Measurements from ENCODE around the gene HLA-DMB.

The HLA-DMB gene

DNA sequence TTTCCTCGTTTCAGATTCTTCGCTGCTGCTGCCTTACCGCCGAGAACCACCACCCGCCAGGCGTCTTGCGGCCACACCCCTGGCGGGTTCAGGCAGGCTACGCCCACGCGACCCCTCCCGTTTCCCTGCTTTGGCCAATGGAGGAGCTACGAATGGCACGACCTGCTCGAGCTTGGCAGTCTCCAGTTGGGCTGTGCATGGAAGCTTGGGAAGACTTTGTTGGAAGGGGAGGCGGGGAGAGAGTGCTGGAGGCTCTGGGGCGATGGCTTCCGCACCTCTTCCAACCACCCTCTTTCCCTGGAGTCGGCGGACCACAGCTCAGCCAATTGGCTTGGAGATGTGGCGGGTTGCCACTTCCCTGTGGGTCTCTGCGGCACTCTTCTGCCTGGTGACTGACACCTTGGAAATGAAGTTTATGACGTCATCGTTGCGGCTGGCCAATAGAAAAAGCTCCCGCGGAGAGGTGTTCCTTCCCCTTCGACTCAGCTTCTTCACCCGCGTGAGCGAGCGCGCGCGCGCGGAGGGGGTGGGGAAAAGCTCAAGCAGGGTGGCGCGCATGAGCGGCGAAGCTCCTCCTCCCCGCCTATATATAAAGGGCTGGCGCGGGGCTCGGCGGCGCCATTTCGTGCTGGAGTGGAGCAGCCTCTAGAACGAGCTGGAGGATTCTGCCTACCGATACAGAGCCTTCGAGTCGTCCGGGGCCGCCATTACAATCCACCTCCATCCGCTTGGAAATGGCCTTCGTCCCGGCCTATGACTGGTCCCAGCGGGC lies 30.9 kb upstream of the HLA-DMB start:
- DNase-seq (ENCODE audit: low spot score) = peak; percentile 100

GRCh38 chr6:32971242-32971580 lies 30.4 kb upstream of the HLA-DMB start:
- no peak for DNase-seq (ENCODE audit: low spot score)

GRCh38 chr6:32970413-32971241 lies 29.8 kb upstream of the HLA-DMB start:
- DNase-seq (ENCODE audit: low spot score) = peak; percentile 74

DNA sequence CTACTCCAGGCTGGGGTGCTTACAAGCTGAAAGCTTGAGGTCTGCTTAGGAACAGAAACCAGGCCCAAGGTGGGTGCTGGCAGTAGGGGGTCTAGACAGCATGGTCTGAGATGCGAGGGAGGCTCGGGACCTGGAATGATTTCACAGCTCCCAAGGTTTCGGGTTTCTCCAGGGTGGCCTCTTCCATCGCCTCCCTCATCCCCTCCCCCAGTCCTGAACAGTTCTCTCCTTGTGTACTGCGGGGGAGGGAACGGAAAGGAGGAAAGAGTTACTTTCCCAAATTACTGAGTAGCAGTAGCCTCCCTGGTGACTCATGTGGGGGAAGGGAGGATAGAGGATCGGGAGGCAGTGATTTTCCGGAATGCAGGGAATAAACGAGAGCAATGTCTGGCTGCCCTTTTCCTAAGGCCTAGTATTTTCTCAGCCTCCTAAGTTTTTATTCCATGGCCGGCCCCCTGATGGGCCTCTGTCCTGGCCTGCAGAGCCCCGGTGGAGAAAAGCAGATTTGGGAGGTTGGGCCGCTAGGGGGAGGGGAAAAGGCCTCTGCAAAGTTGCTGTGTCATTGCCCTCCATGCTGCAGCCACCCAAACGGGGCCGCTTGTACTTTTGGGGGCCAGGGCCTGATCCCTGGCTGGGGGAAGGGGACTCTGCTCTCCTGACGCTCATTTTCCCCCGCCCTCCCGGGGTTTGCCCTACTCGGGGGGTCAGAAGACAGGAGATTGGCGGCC lies 29.0 kb upstream of the HLA-DMB start:
- DNase-seq (ENCODE audit: low spot score) = peak; percentile 94

DNA sequence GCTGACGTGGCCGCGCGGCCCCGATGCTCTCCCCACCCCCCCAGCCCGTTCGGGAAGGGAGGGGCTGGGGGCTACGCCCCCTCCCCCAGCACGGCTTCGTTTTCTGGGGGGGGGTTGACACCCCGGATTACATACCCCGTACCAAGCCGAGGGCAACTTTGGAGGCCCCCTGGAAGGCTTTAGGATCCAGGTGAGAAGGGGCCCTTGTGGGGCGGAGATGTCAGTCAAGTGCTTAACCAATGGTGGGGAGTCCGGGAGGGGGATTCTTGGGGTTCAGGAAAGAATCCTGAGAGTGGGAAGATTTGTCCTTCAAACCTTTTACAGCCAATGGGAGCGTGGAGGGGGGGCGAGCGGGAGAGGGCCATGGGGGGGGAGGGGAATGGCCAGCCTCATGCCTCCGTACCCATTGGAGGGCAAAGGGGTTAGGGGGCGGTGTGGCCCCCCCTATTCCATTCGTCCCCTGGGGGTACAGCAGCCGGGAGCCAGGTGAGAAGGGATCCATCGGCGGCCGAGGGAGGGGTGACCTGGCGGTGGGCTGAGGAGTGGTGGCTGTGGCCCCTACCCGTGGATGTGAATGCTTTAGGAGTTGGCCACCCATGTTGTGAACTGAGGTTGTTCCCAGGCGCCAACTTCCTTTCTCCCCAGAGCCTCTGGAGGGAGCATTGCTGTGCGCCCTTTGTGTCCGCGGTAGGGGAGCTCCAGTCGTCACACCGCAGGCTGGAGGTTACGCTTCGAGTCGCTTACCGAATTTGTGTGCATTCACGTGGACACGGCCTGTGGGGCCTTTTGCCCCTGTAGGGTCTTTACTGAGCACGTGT lies 28.2 kb upstream of the HLA-DMB start:
- DNase-seq (ENCODE audit: low spot score) = peak; percentile 84

DNA sequence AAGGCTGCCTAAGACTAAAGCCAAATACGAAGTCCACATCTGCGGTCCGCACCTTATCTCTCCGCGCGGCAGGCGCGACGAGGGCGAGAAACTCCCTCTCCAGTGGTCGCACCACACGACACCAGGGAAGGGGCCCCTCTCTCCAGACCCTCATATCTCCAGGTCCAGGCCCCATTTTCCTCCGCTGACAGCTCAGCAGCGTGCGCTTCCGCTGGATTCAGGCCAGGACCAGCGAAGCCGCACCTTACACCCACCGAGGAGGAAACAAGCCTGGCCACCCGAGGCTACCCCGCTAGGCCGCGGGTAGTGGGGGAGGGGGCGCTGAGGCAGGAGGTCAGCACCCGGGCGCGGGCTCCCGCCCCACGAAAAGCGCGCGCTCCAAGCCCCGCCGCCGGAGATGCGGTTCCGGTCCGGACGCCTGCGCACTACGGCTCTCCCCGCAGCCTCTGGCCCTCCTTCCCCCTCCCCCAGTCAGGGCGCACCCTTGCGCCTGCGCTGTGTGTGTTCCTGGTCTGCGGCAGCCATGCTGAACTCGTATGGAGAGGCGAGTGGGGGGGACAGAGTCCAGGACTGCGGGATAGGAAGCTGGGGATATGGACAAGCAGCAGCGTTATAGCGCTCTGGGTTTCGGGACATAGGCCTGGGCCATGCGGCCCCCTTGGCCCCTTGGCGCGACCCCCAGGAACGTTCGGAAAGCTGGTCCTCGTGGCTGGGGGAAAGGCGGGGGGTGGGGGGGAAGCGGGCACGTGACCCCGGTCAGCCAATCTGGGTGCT lies 27.5 kb upstream of the HLA-DMB start, which contains the start of gene BRD2:
Gene BRD2, plus strand, starts transcription at position 502 of the 774 bp plus-strand sequence. CDS start 4,305 bp downstream, outside the sequence.
- peak; percentile 99 for DNase-seq (ENCODE audit: low spot score)

DNA sequence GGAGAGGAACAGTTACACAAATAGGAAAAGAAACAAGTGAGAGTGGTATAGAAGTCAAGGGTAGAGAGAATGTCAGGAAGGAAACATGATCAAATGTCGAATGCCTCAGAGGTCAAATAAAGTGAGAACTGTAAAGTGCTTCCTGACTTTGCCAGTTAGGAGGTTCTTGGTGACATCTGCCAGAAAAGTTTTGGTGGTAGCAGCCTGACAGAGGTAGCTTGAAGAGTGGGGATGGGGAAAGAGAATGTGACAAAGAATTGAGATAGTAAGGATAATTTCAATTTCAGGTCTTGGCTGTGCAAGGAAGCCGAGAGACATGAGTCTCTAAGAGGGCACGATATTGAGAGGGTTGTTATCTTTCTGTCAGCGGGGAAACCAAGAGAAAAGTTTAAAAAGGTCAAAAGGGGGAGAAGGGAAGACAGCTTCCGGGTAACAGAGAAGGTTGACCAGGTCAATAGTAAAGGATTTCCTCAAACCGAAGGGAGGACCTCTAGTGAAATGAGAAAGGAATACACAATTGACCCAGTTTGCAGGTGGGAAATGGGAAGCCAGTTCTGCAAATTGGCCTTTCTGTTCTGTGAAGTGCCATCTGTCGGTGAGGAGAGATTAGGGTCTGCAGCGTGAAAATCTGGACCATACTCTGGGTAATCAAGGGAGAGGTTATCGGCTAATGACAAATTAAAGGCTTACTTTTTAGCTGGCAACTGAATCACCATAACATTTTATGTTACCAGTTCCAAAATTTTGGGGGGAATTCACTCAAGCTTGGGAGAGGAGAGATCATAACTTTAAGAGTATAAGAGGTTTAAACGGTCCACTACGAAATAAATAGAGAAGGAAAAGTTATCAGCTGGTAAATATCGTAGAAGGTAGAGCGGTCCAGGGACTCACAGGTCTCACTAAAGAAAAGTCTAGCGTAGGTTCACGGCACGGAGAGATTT lies 26.6 kb upstream of the HLA-DMB start:
- peak; percentile 75 for DNase-seq (ENCODE audit: low spot score)

- no peak for DNase-seq (ENCODE audit: low spot score)
Measured at GRCh38 chr6:32964776-32965175, 23.9 kb upstream of the HLA-DMB start.

- DNase-seq (ENCODE audit: low spot score) = no peak
Measured at GRCh38 chr6:32963866-32964265, 23.0 kb upstream of the HLA-DMB start.

DNA sequence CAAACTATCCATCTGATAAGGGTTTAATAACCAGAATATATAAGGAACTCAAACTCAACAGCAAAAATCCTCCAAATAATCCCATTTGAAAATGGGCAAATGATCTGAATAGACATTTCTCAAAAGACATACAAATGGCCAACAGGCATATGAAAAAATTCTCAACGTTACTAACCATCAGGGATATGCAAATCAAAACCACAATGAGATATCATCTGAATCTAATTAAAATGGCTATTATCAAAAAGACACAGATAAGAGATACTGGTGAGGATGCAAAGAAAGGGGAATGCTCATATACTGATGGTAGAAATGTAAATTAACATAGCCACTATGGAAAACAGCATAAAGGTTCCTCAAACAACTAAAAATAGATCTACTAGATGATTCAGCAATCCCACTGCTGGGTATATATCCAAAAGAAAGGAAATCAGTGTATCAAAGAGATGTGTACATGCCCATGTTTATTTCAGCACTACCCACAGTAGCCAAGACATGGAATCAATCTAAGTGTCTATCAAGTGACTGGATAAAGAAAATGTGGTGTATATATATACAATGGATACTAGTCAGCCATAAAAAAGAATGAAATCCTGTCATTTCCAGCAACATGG lies 21.5 kb upstream of the HLA-DMB start:
- no peak for DNase-seq (ENCODE audit: low spot score)

GRCh38 chr6:32960563-32960962 lies 19.7 kb upstream of the HLA-DMB start:
- no peak for DNase-seq (ENCODE audit: low spot score)

- DNase-seq (ENCODE audit: low spot score) = no peak
Measured at GRCh38 chr6:32956176-32956575, 15.3 kb upstream of the HLA-DMB start.

- peak; percentile 63 for DNase-seq (ENCODE audit: low spot score)
Measured at GRCh38 chr6:32954986-32955802, 14.4 kb upstream of the HLA-DMB start.

DNA sequence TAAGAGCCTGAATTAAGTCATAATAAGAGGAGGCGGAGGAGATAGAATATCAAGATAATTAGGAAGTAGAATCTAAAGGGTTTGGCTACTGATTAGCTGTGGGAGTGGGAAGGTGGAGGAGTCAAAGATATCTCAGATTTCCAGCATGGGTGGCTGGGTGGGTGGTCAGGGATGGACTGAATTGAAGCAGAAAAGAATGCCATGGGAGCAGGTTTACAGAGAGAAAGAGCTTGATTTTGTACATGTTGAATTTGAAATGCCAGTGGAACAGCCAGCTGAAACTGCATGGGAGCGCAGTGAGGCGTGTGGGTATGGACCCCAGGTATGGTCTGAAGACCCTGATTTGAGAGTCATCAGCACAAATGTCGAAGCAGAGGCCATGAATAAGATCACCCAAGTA lies 13.4 kb upstream of the HLA-DMB start:
- DNase-seq (ENCODE audit: low spot score) = no peak

DNA sequence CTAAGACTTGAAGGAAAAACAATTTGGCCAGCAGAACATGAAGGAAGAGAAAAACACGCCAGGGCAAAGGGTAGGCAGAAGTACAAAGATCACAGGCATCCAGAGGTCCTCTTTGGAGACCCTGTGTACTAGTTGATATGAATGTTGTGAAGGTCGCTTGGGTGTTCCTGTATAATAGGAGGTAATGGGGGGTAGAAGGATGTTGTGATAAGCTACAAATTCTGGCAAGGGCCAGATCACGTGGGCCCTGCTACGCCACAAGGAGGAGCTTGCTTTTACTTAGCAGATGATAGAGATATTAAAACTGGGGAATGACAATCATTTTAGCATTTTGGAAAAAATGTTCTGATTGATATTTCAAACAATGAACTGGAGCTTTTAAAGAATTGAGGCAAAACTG lies 12.9 kb upstream of the HLA-DMB start:
- DNase-seq (ENCODE audit: low spot score) = peak; percentile 61

- peak; percentile 95 for DNase-seq (ENCODE audit: low spot score)
Measured at GRCh38 chr6:32952817-32953739, 12.2 kb upstream of the HLA-DMB start, which contains the start of gene HLA-DMA. TSS of gene HLA-DMA (minus strand) at chr6:32953097. CDS start at chr6:32953036, 61 bp downstream.

GRCh38 chr6:32950449-32950848 lies 9.6 kb upstream of the HLA-DMB start:
- no peak for DNase-seq (ENCODE audit: low spot score)

Data from hematopoietic multipotent progenitor cell treated with erythropoietin and hydrocortisone succinate and interleukin-3 and kit ligand, for 17 days (in vitro differentiated cells).